Osteoblast (primary cell): ENCODE data around the gene MAD1L1. TPM values are rescaled to one million over a fixed set of nuclear protein-coding genes. Genes with fewer than 3 reads are reported as not detected.

Source experiments
- DNase-seq: peaks from one replicate; pipeline ENCODE4 v3.0.0; 2011; ENCODE audit warnings: low spot score, mixed read lengths; ENCODE audit not compliant: insufficient read length; ENCODE audit errors: missing footprints
- H2AFZ ChIP-seq: 2 replicates; pipeline ENCODE4 v1.6.0; 2011; ENCODE audit warnings: mild to moderate bottlenecking, low read length
- H3K27ac ChIP-seq: 2 replicates; pipeline ENCODE4 v1.5.1; 2011; ENCODE audit warnings: mild to moderate bottlenecking, low read depth, low read length, moderate library complexity
- H3K27me3 ChIP-seq: 2 replicates; pipeline ENCODE4 v1.6.0; 2012; ENCODE audit warnings: mild to moderate bottlenecking, control low read depth, inconsistent platforms, low read length, moderate library complexity; ENCODE audit not compliant: insufficient read depth
- H3K36me3 ChIP-seq: 2 replicates; pipeline ENCODE4 v1.5.1; 2011; ENCODE audit warnings: mild to moderate bottlenecking, low read length, control low read depth, moderate library complexity; ENCODE audit not compliant: insufficient read depth
- H3K4me1 ChIP-seq: 2 replicates; pipeline ENCODE4 v1.5.1; 2011; ENCODE audit warnings: mild to moderate bottlenecking, low read length, control low read depth, moderate library complexity; ENCODE audit not compliant: insufficient read depth
- H3K4me2 ChIP-seq: 2 replicates; pipeline ENCODE4 v1.6.0; 2011; ENCODE audit warnings: mild to moderate bottlenecking, low read length; ENCODE audit not compliant: insufficient read depth
- H3K4me3 ChIP-seq: fragments of 200-600 bp; sonication (generic); 3 replicates; pipeline ENCODE4 v1.5.1; 2012; ENCODE audit warnings: mild to moderate bottlenecking, low read length, inconsistent platforms; ENCODE audit not compliant: insufficient read depth
- H3K79me2 ChIP-seq: 2 replicates; pipeline ENCODE4 v1.6.0; 2012; ENCODE audit warnings: mild to moderate bottlenecking, low read length, control low read depth, inconsistent platforms; ENCODE audit not compliant: insufficient read depth
- H3K9me3 ChIP-seq: 2 replicates; pipeline ENCODE4 v1.5.1; 2011; ENCODE audit warnings: low read depth, low read length, control low read depth
- H4K20me1 ChIP-seq: 2 replicates; pipeline ENCODE4 v1.6.0; 2012; ENCODE audit warnings: mild to moderate bottlenecking, low read length, control low read depth; ENCODE audit not compliant: insufficient read depth
- total RNA-seq: library from RNA; depleted of rRNA; stranded (reverse); fragments of >200 nt; gene quantifications from 2 replicates; pipeline ENCODE4 v1.2.3, GENCODE V29; 2012
- TF ChIP-seq, protein P1 (sequence below): IDR thresholded peaks from 2 replicates; pipeline ENCODE4 v1.5.1; 2011; ENCODE audit warnings: mild to moderate bottlenecking, low read depth, low read length, moderate library complexity; ENCODE audit errors: extremely low read depth

MAD1L1 gene
- total RNA-seq, 1 donor: 66.2 TPM

DNA sequence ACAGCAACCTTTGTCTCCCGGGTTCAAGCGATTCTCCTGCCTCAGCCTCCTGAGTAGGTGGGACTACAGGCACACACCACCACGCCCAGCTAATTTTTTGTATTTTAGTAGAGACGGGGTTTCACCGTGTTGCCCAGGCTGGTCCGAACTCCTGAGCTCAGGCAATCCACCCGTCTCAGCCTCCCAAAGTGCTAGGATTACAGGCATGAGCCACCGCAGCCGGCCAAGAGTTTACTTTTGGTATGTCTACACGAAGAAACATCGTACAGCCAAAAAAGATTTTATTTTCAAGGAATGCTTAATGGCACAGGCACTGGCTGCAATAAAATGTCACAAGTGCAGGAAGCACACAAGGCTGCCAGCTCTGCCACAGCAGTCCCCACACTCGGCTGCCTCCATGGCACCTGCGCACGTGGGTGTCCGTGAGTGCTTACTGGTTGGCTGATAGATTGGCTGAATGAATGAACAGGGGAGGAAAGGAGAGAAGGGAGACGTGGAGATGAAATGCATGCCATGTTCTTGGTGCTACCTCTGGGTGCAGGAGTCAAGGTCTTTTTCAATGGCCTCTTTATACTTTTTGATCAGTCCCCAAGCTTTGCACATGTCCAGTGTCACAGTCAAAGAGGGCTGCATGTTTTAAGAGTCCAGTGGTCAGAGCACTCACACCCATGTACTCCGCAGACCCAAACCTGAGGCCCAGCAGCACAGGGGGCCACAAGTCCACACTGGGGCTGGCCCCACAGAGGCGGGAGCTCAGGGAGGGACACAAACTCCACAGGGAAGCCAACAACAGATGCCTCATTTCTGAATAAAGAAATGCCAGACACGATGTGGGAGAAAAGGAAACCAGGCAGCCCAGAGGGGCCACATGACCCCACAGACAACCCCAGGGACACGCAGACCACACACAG, 198.2 kb downstream of the MAD1L1 start:
- no peak overlapping the region for H2AFZ ChIP-seq
- H3K4me1 ChIP-seq: no peaks in the 10 kb centered on the region
- H3K27ac ChIP-seq: no peak overlapping the region
- no peaks in the 10 kb centered on the region for H3K36me3 ChIP-seq
- H3K4me2 ChIP-seq: no peak overlapping the region
- TF ChIP-seq, protein P1, sequence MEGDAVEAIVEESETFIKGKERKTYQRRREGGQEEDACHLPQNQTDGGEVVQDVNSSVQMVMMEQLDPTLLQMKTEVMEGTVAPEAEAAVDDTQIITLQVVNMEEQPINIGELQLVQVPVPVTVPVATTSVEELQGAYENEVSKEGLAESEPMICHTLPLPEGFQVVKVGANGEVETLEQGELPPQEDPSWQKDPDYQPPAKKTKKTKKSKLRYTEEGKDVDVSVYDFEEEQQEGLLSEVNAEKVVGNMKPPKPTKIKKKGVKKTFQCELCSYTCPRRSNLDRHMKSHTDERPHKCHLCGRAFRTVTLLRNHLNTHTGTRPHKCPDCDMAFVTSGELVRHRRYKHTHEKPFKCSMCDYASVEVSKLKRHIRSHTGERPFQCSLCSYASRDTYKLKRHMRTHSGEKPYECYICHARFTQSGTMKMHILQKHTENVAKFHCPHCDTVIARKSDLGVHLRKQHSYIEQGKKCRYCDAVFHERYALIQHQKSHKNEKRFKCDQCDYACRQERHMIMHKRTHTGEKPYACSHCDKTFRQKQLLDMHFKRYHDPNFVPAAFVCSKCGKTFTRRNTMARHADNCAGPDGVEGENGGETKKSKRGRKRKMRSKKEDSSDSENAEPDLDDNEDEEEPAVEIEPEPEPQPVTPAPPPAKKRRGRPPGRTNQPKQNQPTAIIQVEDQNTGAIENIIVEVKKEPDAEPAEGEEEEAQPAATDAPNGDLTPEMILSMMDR: no peak
- H3K9me3 ChIP-seq: no peaks in the 10 kb centered on the region
- no peaks in the 10 kb centered on the region for H4K20me1 ChIP-seq
- H3K79me2 ChIP-seq: no peaks in the 10 kb centered on the region
- H3K27me3 ChIP-seq: no peaks in the 10 kb centered on the region
- no peak overlapping the region for H3K4me3 ChIP-seq
- peak; percentile 62 for DNase-seq

- Histone ChIP-seq H3K27ac (no peak overlapping the region), H2AFZ (no peak overlapping the region), H3K36me3 (no peaks in the 10 kb centered on the region), H3K79me2 (no peaks in the 10 kb centered on the region), H3K27me3 (no peaks in the 10 kb centered on the region), H3K9me3 (peaks cover 2% of the 10 kb centered on the region), H4K20me1 (no peaks in the 10 kb centered on the region), H3K4me1 (no peaks in the 10 kb centered on the region), H3K4me3 (no peak overlapping the region), H3K4me2 (no peak overlapping the region)
- TF ChIP-seq, protein P1: no peak
- no peak for DNase-seq
Measured at GRCh38 chr7:2033586-2034135, 199.1 kb downstream of the MAD1L1 start.

DNA sequence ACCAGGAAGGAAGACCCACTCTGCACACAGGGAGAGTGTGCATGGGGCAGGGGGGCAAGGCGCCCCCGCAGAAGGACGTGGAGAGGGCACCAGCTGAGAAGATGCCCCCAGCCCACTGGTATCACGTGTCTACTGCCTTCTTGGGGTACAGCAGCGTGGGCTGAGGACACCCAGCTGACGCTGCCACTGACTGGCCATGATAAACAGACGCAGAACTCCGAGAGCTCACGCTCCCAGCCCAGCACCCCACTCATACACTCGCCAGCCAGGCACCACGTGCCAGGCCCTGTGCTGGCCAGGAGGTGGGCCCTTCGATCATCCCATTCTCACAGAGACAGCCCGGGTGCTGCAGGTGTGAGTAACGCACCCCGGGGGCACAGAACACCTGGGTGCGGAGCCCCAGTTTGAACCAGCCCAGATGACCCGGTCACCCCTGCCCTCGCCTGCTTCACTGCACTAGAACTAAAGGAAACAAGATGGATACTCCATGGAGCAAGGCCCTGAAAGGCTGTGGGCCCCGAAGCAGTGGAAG, 199.8 kb downstream of the MAD1L1 start:
- Histone ChIP-seq H3K79me2 (no peaks in the 10 kb centered on the region), H3K36me3 (no peaks in the 10 kb centered on the region), H2AFZ (no peak overlapping the region), H3K4me2 (no peak overlapping the region), H3K4me3 (no peak overlapping the region), H4K20me1 (no peaks in the 10 kb centered on the region), H3K27ac (no peak overlapping the region), H3K9me3 (peaks cover 6% of the 10 kb centered on the region), H3K27me3 (no peaks in the 10 kb centered on the region), H3K4me1 (no peaks in the 10 kb centered on the region)
- TF ChIP-seq, protein P1: no peak
- peak; percentile 22 for DNase-seq
